Right lobe of liver (tissue), 4 donors: ENCODE data around the gene ATP5F1D.

ENCODE experiments used
- POLR2A ChIP-seq: fragments of 450-650 bp; IDR thresholded peaks from one replicate; pipeline ENCODE4 v1.6.1; 2017; ENCODE audit warnings: antibody characterized with exemption, mild to moderate bottlenecking
- TF ChIP-seq, protein P1 (sequence below), 4 donors: fragments of 200-600 bp in 3 of 4; fragments of 450-650 bp in 1 of 4; IDR thresholded peaks; one replicate each; pipeline versions ENCODE4 v1.5.1 to v1.8.0; 2016 to 2022; ENCODE audit warnings: antibody characterized with exemption in 4 of 4, mild to moderate bottlenecking in 2 of 4
- donor health status: DM: no; HTN: no; CAD: no.
- donor health status: DM: no; HTN: no; CAD: no.
- donor health status: DM: no; HTN: yes; CAD: no.

DNA sequence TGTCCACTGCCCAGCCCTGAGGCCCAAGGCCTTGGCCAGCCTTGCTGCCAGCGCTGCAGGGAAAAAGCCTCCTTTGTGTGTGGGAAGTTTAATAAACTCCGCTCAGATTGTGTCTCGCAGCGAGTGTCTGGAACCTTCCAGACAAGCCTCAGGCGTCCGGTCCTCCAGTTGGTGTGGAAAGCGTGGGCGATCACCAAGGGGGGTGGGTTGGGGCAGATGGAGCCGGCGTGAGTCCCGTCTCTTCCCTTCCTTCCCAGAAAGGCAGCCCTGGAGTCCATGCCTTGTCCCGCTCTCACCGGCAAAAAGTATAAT lies 31.4 kb upstream of the ATP5F1D start:
- TF ChIP-seq, protein P1, sequence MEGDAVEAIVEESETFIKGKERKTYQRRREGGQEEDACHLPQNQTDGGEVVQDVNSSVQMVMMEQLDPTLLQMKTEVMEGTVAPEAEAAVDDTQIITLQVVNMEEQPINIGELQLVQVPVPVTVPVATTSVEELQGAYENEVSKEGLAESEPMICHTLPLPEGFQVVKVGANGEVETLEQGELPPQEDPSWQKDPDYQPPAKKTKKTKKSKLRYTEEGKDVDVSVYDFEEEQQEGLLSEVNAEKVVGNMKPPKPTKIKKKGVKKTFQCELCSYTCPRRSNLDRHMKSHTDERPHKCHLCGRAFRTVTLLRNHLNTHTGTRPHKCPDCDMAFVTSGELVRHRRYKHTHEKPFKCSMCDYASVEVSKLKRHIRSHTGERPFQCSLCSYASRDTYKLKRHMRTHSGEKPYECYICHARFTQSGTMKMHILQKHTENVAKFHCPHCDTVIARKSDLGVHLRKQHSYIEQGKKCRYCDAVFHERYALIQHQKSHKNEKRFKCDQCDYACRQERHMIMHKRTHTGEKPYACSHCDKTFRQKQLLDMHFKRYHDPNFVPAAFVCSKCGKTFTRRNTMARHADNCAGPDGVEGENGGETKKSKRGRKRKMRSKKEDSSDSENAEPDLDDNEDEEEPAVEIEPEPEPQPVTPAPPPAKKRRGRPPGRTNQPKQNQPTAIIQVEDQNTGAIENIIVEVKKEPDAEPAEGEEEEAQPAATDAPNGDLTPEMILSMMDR (IDR thresholded peaks at IDR 0.05): no peak
- no peak for TF ChIP-seq POLR2A
